ENCODE results near the gene GBA3. TPM values are rescaled to one million over a fixed set of nuclear protein-coding genes. Genes with fewer than 3 reads are reported as not detected.

GBA3 gene
- total RNA-seq, 1 experiment from 2014 or later, result 0.09 TPM

DNA sequence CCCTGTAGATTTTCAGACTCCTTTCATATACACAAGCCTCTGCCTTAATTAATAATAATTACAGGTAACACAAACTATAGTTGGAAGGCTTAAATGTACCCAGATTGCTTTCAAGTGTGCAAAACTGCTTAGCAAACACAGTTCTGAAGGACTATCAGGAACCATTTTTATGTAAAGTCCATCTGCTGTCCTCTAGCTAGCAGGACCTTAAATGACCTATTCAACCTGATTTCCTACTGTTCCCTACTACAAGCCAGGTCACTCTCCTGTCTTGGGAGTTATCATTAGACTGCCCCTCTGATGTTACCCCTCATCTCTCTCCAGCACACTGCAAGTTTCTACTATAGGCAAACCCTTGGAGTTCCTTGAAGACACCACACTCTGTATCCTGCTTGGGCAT, 157.3 kb downstream of the GBA3 start (continued):
- TF ChIP-seq, protein P1, sequence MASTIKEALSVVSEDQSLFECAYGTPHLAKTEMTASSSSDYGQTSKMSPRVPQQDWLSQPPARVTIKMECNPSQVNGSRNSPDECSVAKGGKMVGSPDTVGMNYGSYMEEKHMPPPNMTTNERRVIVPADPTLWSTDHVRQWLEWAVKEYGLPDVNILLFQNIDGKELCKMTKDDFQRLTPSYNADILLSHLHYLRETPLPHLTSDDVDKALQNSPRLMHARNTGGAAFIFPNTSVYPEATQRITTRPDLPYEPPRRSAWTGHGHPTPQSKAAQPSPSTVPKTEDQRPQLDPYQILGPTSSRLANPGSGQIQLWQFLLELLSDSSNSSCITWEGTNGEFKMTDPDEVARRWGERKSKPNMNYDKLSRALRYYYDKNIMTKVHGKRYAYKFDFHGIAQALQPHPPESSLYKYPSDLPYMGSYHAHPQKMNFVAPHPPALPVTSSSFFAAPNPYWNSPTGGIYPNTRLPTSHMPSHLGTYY (CRISPR knock-in tag; IDR thresholded peaks at IDR 0.05), result no peak
- TF ChIP-seq, protein P2, sequence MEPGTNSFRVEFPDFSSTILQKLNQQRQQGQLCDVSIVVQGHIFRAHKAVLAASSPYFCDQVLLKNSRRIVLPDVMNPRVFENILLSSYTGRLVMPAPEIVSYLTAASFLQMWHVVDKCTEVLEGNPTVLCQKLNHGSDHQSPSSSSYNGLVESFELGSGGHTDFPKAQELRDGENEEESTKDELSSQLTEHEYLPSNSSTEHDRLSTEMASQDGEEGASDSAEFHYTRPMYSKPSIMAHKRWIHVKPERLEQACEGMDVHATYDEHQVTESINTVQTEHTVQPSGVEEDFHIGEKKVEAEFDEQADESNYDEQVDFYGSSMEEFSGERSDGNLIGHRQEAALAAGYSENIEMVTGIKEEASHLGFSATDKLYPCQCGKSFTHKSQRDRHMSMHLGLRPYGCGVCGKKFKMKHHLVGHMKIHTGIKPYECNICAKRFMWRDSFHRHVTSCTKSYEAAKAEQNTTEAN (CRISPR knock-in tag; IDR thresholded peaks at IDR 0.05), result no peak
- TF ChIP-seq, protein P3, sequence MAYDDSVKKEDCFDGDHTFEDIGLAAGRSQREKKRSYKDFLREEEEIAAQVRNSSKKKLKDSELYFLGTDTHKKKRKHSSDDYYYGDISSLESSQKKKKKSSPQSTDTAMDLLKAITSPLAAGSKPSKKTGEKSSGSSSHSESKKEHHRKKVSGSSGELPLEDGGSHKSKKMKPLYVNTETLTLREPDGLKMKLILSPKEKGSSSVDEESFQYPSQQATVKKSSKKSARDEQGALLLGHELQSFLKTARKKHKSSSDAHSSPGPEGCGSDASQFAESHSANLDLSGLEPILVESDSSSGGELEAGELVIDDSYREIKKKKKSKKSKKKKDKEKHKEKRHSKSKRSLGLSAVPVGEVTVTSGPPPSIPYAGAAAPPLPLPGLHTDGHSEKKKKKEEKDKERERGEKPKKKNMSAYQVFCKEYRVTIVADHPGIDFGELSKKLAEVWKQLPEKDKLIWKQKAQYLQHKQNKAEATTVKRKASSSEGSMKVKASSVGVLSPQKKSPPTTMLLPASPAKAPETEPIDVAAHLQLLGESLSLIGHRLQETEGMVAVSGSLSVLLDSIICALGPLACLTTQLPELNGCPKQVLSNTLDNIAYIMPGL (CRISPR knock-in tag; IDR thresholded peaks at IDR 0.05), result no peak
- TF ChIP-seq ESRRA (CRISPR knock-in tag; IDR thresholded peaks at IDR 0.05; ENCODE audit: borderline replicate concordance) (no peak), FOXJ3 (CRISPR knock-in tag; IDR thresholded peaks at IDR 0.05; ENCODE audit: borderline replicate concordance) (no peak), ZNF423 (CRISPR knock-in tag; IDR thresholded peaks at IDR 0.05) (no peak)
- TF ChIP-seq, protein P4, sequence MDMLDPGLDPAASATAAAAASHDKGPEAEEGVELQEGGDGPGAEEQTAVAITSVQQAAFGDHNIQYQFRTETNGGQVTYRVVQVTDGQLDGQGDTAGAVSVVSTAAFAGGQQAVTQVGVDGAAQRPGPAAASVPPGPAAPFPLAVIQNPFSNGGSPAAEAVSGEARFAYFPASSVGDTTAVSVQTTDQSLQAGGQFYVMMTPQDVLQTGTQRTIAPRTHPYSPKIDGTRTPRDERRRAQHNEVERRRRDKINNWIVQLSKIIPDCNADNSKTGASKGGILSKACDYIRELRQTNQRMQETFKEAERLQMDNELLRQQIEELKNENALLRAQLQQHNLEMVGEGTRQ (CRISPR knock-in tag; IDR thresholded peaks at IDR 0.05), result no peak
- TF ChIP-seq, protein P5, sequence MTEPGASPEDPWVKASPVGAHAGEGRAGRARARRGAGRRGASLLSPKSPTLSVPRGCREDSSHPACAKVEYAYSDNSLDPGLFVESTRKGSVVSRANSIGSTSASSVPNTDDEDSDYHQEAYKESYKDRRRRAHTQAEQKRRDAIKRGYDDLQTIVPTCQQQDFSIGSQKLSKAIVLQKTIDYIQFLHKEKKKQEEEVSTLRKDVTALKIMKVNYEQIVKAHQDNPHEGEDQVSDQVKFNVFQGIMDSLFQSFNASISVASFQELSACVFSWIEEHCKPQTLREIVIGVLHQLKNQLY (CRISPR knock-in tag; IDR thresholded peaks at IDR 0.05), result no peak

DNA sequence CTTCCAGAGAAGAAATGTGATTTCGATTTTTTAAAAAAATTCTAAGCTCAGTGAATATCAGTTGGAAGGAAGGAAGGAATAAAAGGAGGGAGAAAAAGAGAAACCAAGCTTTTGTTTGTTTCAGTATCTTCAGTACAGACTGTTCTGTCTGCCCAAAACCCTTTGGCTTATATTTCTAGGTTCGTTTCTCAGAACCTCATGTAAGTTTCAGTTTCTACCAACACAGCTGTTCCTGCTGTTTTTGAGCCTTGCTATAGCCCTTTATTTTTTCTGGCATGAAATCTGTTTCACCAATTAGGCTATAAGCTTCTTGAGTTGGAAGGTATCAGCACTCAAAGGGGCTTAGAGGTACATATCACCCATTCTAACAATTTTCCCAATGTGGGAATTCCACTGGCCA, 157.9 kb downstream of the GBA3 start:
- CTCF ChIA-PET, result interaction anchor here (0.9 kb wide), 1 partner anchor 47 kb away, joined by 3 read pairs; no protein-coding TSS in a partner anchor
- TF ChIP-seq SOX15 (CRISPR knock-in tag; IDR thresholded peaks at IDR 0.05) (no peak), ELF4 (CRISPR knock-in tag; IDR thresholded peaks at IDR 0.05; ENCODE audit: low read depth) (no peak), ZNF232 (CRISPR knock-in tag; IDR thresholded peaks at IDR 0.05) (no peak), FOXJ3 (CRISPR knock-in tag; IDR thresholded peaks at IDR 0.05; ENCODE audit: borderline replicate concordance) (no peak)
- TF ChIP-seq, protein P6, sequence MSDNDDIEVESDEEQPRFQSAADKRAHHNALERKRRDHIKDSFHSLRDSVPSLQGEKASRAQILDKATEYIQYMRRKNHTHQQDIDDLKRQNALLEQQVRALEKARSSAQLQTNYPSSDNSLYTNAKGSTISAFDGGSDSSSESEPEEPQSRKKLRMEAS (CRISPR knock-in tag; IDR thresholded peaks at IDR 0.05), result no peak
- TF ChIP-seq, protein P7, sequence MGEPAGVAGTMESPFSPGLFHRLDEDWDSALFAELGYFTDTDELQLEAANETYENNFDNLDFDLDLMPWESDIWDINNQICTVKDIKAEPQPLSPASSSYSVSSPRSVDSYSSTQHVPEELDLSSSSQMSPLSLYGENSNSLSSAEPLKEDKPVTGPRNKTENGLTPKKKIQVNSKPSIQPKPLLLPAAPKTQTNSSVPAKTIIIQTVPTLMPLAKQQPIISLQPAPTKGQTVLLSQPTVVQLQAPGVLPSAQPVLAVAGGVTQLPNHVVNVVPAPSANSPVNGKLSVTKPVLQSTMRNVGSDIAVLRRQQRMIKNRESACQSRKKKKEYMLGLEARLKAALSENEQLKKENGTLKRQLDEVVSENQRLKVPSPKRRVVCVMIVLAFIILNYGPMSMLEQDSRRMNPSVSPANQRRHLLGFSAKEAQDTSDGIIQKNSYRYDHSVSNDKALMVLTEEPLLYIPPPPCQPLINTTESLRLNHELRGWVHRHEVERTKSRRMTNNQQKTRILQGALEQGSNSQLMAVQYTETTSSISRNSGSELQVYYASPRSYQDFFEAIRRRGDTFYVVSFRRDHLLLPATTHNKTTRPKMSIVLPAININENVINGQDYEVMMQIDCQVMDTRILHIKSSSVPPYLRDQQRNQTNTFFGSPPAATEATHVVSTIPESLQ (CRISPR knock-in tag; IDR thresholded peaks at IDR 0.05), result no peak
- TF ChIP-seq, protein P8, sequence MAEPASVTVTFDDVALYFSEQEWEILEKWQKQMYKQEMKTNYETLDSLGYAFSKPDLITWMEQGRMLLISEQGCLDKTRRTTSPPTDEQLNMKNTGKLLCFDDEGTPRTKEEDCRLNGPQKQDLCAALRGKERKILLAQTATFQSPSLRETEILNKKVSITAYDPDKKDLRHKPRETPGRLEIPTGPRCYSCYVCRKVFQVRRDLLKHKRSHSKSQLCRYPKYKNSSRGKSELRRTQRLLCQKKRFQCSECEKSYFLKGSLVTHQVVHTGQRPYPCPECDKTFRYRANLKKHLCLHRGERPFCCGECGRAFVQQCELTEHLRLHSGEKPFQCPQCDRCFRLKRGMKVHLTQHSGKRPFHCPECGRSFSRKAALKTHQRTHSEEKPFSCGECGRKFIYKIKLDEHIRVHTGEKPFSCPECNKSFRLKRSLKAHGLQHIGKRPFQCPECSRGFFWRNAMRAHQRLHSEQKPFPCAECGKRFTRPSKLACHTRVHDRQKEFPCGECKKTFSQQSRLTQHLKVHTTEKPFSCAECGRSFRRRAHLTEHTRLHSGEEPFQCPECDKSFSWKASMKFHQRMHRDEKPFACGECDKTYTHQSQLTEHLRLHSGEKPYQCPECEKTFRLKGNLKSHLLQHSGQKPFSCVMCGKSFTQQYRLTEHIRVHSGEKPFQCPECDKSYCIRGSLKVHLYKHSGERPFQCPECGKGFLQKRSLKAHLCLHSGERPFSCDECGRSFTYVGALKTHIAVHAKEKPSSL (CRISPR knock-in tag; conservative IDR thresholded peaks at IDR 0.05), result no peak
- TF ChIP-seq, protein P9, sequence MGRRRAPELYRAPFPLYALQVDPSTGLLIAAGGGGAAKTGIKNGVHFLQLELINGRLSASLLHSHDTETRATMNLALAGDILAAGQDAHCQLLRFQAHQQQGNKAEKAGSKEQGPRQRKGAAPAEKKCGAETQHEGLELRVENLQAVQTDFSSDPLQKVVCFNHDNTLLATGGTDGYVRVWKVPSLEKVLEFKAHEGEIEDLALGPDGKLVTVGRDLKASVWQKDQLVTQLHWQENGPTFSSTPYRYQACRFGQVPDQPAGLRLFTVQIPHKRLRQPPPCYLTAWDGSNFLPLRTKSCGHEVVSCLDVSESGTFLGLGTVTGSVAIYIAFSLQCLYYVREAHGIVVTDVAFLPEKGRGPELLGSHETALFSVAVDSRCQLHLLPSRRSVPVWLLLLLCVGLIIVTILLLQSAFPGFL (CRISPR knock-in tag; IDR thresholded peaks at IDR 0.05; ENCODE audit: borderline replicate concordance), result no peak
- no peak overlapping the region for H3K4me3 Mint-ChIP-seq
- H3K4me1 Mint-ChIP-seq, result peaks cover 11% of the 10 kb centered on the region
- H3K36me3 Mint-ChIP-seq, result no peaks in the 10 kb centered on the region
- H3K27me3 Mint-ChIP-seq (ENCODE audit: low read depth), result no peaks in the 10 kb centered on the region
- H3K9me3 Mint-ChIP-seq, result no peaks in the 10 kb centered on the region; the same call in 1 of the 2 replicates
- ATAC-seq (no peak), DNase-seq (ENCODE audit: low spot score) (no peak)
- POLR2A ChIA-PET, result no interaction called here
- H3K27ac Mint-ChIP-seq, result no peak overlapping the region

Data from WTC11 (cell line).